Astrocyte of the spinal cord (primary cell): ENCODE data around the gene TNPO3.
"Not testable (repeated sequence)": the region's sequence is repeated elsewhere in the genome, so short reads cannot be mapped to it uniquely, and the experiment has no call there.

ENCODE experiments used
- DNase-seq: peaks from one replicate; pipeline ENCODE4 v3.0.0; 2011; ENCODE audit warnings: low read depth, low spot score
- H3K4me3 ChIP-seq: 2 replicates; pipeline ENCODE4 v1.5.1; 2011; ENCODE audit warnings: low read depth, mild to moderate bottlenecking, low read length, moderate library complexity
- CTCF ChIP-seq: IDR thresholded peaks from 2 replicates; pipeline ENCODE4 v1.5.1; 2012; ENCODE audit warnings: low read depth, mild to moderate bottlenecking, low read length, inconsistent platforms
- in situ Hi-C: cut with HindIII; loops from 2 replicates; pipeline ENCODE4 v1.10.0; 2017; ENCODE audit warnings: low sequenced_read_pairs

TNPO3 gene

GRCh38 chr7:129009437-129009836, 45.5 kb downstream of the TNPO3 start:
- no peak overlapping the region for H3K4me3 ChIP-seq
- TF ChIP-seq CTCF: no peak
- in situ Hi-C loops: no loop called here
- DNase-seq: no peak

GRCh38 chr7:129008645-129009414, 46.1 kb downstream of the TNPO3 start:
- DNase-seq: no peak
- in situ Hi-C loops: no loop called here
- no peak overlapping the region for H3K4me3 ChIP-seq
- no peak for TF ChIP-seq CTCF

- in situ Hi-C loops: no loop called here
- H3K4me3 ChIP-seq: no peak overlapping the region
- no peak for DNase-seq
- TF ChIP-seq CTCF: no peak
These were observed 47.3 kb downstream of the TNPO3 start for GRCh38 chr7:129007572-129007971.

- in situ Hi-C loops: no loop called here
These were observed 48.1 kb downstream of the TNPO3 start for GRCh38 chr7:129006636-129007414.

GRCh38 chr7:129005186-129005585, 49.7 kb downstream of the TNPO3 start:
- in situ Hi-C loops: no loop called here
- TF ChIP-seq CTCF: no peak
- DNase-seq: no peak
- no peak overlapping the region for H3K4me3 ChIP-seq

More at GRCh38 chr7:129006636-129007414, 48.1 kb downstream of the TNPO3 start:
- no peak for TF ChIP-seq CTCF
- no peak for DNase-seq
- H3K4me3 ChIP-seq: no peak overlapping the region

GRCh38 chr7:128997181-128997580, 57.7 kb downstream of the TNPO3 start:
- in situ Hi-C loops: no loop called here
- no peak for DNase-seq
- no peak for TF ChIP-seq CTCF
- no peak overlapping the region for H3K4me3 ChIP-seq

GRCh38 chr7:128994560-128994959, 60.4 kb downstream of the TNPO3 start:
- DNase-seq, in situ Hi-C loops, H3K4me3 ChIP-seq: not testable (repeated sequence)
